ENCODE data around the gene KCNC3.

Gene KCNC3

DNA sequence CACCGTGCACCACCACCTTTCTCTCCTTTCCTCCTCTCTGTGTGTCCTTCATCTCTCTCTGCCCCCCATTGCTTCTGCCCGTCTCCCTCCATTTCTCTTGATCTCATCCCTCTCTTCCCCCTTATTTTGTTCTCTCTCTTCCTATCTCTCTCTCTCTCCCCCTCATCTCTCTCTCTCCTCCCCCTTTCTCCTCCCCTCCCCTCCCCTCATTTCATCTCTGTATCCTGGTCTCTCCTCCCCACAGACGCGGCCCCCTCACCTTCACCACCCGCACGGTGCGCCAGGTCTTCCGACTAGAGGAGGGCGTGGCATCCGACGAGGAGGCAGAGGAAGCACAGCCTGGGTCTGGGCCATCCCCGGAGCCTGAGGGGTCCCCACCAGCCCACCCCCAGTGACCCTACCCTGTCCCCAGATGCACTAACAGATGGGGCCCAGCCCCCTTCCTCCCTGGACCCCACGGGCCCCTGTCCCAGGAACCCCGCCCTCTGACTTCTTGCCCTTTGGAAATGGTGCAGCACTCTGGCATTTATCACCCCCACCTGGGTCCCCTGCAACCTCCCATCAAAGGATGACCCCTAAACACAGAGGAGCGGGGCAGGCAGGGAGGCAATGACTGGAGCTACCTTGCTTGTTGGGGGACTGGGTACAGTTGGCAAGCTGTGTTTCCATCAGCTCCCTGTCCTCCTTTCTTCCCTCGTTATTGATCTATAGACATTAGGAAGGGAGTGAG lies 19.6 kb downstream of the KCNC3 start:
- no peak for DNase-seq

DNA sequence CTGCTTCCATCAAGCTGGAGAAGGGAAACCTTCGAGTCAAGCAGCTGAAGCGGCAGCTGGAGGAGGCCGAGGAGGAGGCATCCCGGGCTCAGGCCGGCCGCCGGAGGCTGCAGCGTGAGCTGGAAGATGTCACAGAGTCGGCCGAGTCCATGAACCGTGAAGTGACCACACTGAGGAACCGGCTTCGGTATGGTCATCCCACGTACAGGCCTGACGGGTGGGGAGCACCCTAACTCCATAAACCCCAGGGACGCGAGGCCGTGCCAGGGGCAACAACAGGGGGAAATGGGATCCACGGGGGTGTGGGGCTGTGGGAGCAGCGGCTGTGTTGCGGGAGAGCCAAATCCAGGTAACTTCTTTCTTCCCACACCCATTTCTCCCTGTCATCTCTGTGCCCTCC lies 20.2 kb downstream of the KCNC3 start:
- DNase-seq, result no peak

GRCh38 chr19:50303558-50303957 lies 25.6 kb downstream of the KCNC3 start:
- no peak for DNase-seq

DNA sequence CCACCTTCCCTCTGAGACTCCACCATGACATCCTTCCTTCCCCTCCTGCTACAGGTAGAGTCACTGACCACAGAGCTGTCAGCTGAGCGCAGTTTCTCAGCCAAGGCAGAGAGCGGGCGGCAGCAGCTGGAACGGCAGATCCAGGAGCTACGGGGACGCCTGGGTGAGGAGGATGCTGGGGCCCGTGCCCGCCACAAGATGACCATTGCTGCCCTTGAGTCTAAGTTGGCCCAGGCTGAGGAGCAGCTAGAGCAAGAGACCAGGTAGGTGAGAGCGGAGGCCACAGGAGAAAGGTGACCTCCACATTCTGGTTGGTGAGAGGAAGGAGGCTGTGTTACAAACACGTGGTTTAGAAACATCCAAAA lies 27.6 kb downstream of the KCNC3 start:
- DNase-seq, result no peak

- no peak for DNase-seq
Measured at GRCh38 chr19:50300814-50301606, 28.2 kb downstream of the KCNC3 start.

- DNase-seq, result no peak
Measured at GRCh38 chr19:50300051-50300450, 29.1 kb downstream of the KCNC3 start.

DNA sequence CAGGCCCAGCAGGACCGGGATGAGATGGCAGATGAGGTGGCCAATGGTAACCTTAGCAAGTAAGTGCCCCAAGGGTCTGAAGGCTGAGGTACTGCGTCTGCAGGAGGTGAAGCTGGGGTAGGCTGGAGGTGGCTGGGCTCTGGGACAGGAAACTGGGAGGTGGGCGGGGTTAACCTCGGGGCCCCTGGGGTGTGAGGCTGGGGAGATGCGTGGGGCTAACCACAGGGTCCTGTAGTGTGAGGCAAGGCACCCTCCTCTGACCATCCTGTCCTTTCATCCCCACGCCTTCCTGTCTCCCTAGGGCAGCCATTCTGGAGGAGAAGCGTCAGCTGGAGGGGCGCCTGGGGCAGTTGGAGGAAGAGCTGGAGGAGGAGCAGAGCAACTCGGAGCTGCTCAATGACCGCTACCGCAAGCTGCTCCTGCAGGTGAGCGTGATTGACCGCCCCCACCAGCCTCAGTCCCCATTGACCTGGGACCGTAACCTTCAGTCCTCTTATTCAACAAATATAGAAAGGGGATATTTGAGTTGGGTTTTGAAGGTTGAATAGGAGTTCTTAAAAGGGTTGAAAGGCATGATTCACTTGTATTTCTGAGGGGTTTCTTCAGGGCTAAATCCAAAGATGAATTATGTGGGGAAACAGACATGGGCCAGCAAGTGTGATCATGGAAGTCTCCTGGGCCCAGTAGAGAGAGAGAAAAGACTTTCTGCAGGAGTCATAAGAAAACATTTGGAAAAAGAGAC lies 35.7 kb downstream of the KCNC3 start:
- DNase-seq, result no peak

- DNase-seq, result no peak
Measured at GRCh38 chr19:50292216-50292827, 36.9 kb downstream of the KCNC3 start.

GRCh38 chr19:50290775-50291174 lies 38.4 kb downstream of the KCNC3 start:
- DNase-seq, result no peak

GRCh38 chr19:50290011-50290410 lies 39.2 kb downstream of the KCNC3 start:
- DNase-seq, result no peak

GRCh38 chr19:50288954-50289353 lies 40.2 kb downstream of the KCNC3 start:
- no peak for DNase-seq

DNA sequence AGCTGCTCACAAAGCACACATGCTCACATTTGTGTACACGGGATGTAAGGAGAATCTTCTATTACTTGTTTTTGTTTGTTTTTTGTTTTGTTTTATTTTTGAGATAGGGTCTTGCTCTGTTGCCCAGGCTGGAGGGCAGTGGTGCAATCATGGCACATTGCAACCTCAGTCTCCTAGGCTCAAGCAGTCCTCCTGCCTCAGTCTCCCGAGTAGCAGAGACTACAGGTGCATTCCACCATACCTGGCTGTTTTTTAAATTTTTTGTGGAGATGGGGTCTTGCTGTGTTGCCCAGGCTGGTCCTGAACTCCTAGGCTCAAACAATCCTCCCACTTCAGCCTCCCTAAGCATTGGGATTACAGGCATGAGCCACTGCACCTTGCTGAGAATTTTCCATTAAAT lies 41.8 kb downstream of the KCNC3 start:
- no peak for DNase-seq

GRCh38 chr19:50286443-50286842 lies 42.7 kb downstream of the KCNC3 start:
- no peak for DNase-seq

GRCh38 chr19:50285833-50286232 lies 43.3 kb downstream of the KCNC3 start:
- no peak for DNase-seq

DNA sequence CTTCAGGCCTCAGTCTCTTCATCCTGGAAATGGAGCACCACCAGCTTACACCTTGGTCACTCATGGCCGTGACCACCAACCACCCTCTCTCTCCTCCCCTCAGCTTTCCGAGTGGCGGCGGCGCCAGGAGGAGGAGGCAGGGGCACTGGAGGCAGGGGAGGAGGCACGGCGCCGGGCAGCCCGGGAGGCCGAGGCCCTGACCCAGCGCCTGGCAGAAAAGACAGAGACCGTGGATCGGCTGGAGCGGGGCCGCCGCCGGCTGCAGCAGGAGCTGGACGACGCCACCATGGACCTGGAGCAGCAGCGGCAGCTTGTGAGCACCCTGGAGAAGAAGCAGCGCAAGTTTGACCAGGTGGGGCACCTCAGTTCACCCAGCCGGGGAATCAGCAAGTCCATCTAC lies 47.7 kb downstream of the KCNC3 start:
- DNase-seq, result no peak

DNA sequence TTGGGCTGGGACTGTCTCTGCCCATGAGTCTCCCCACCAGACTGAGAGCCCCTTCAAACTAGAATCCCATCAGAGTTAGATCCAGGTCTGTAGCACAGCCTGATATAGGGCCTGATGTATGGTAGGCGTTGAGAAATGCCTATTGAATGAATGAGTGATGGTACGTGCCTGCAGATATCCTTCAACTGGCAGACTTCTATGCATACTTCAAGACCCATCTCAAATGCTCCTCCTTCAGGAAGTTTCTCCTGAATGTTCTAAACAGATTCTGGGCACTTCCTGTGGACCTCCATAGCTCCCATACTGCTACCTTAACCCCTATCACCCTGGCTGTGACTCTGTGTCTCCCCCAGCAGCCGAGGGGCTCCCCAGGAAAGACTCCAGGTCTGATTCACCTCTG lies 48.2 kb downstream of the KCNC3 start:
- no peak for DNase-seq

DNA sequence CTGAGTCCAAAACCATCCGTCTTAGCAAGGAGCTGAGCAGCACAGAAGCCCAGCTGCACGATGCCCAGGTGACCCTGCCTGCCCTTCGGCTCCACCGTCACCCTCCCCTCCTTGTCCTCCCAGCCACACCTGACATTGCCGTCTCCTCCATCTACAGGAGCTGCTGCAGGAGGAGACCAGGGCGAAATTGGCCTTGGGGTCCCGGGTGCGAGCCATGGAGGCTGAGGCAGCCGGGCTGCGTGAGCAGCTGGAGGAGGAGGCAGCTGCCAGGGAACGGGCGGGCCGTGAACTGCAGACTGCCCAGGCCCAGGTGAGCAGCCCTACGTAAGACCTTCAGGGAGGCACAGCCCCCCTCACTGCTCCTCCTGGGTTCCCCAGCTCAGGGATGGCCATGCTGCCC lies 49.1 kb downstream of the KCNC3 start:
- DNase-seq, result no peak

DNA sequence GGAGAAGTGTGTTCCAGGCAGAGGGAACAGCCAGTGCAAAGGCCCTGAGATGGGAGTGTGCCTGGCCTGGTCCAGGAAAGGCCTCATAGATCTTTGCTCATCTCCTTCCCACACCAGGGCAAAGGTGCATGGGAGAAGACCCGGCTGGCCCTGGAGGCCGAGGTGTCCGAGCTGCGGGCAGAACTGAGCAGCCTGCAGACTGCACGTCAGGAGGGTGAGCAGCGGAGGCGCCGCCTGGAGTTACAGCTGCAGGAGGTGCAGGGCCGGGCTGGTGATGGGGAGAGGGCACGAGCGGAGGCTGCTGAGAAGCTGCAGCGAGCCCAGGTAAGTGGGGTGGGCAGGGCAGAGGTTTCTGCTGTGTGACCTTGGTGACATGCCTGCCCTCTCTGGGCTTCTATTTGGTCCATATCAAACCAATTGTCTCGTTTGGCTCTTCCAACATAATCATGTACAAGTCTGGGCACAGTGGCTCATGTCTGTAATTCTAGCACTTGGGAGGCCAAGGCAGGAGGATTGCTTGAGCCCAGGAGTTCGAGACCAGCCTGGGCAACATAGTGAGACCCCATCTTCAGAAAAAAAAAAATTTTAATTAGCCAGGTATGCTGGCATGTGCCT lies 51.1 kb downstream of the KCNC3 start:
- DNase-seq, result no peak

GRCh38 chr19:50276370-50277063 lies 52.7 kb downstream of the KCNC3 start:
- DNase-seq, result no peak

DNA sequence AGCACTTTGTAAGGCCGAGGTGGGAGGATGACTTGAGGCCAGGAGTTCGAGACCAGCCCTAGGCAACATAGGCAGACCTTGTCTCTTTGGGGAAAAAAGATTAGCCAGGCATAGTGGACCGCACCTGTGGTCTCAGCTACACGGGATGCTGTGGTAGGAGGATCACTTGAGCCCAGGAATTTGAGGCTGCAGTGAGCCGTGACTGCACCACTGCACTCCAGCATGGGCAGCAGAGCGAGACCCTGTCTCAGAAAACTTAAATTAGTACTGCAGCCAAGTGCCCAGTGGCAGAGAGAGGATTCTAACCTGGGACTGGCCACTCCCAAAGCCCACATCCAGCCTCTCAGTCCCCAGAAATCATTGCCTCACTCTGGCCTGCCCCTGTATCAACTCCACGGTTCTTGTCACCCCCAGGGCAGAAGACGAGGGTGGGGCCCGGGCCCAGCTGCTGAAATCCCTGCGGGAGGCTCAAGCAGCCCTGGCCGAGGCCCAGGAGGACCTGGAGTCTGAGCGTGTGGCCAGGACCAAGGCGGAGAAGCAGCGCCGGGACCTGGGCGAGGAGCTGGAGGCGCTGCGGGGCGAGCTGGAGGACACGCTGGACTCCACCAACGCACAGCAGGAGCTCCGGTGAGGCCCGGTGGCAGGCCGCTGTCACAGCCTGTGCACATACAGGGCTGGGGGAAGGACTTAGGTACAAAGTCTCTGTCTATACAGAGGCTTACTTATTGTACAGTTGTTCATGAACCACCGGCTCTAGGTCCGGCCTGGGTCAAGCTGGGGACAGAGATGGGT lies 53.4 kb downstream of the KCNC3 start:
- DNase-seq, result no peak

GRCh38 chr19:50273821-50274220 lies 55.4 kb downstream of the KCNC3 start:
- DNase-seq, result no peak

Data from DMS79 treated with DMSO at 0.1 percent for 48 hours (cell line).